MM.1S (cell line): ENCODE data around the gene GSE1.

ENCODE experiments used
- DNase-seq: peaks from one replicate; pipeline ENCODE4 v3.0.0-alpha.2; 2015
- H2AFZ ChIP-seq: fragments of 300-600 bp; sonication (generic); 2 replicates; pipeline ENCODE4 v1.6.0; 2016; ENCODE audit warnings: antibody characterized with exemption, low read length
- H3F3A ChIP-seq: fragments of 300-600 bp; sonication (generic); 2 replicates; pipeline ENCODE4 v1.6.1; 2016; ENCODE audit warnings: mild to moderate bottlenecking, antibody characterized with exemption, low read length, moderate library complexity, mixed read lengths; ENCODE audit not compliant: insufficient read depth
- H3K27ac ChIP-seq: fragments of 300-600 bp; sonication (generic); 2 replicates; pipeline ENCODE4 v1.5.1; 2016; ENCODE audit warnings: mild to moderate bottlenecking, low read length
- H3K27me3 ChIP-seq: fragments of 300-600 bp; sonication (generic); replicated peaks from 2 replicates; pipeline ENCODE4 v1.6.0; 2016; ENCODE audit warnings: low read length; ENCODE audit not compliant: insufficient read depth
- H3K36me3 ChIP-seq: fragments of 300-600 bp; sonication (generic); replicated peaks from 2 replicates; pipeline ENCODE4 v1.6.1; 2016; ENCODE audit warnings: mild to moderate bottlenecking, low read length, mixed read lengths; ENCODE audit not compliant: insufficient read depth
- H3K4me1 ChIP-seq: fragments of 300-600 bp; sonication (generic); 2 replicates; pipeline ENCODE4 v1.6.1; 2016; ENCODE audit warnings: low read length, mixed read lengths
- H3K4me2 ChIP-seq: fragments of 300-600 bp; sonication (generic); 2 replicates; pipeline ENCODE4 v1.6.0; 2016; ENCODE audit warnings: low read depth, low read length
- H3K4me3 ChIP-seq: fragments of 300-600 bp; sonication (generic); 2 replicates; pipeline ENCODE4 v1.5.1; 2016; ENCODE audit warnings: low read length, mixed read lengths
- H3K79me2 ChIP-seq: fragments of 300-600 bp; sonication (generic); 2 replicates; pipeline ENCODE4 v1.6.1; 2016; ENCODE audit warnings: mixed run types, low read length, mixed read lengths
- H3K9ac ChIP-seq: fragments of 300-600 bp; sonication (generic); 2 replicates; pipeline ENCODE4 v1.6.1; 2016; ENCODE audit warnings: low read length, mixed read lengths
- H3K9me2 ChIP-seq: fragments of 300-600 bp; sonication (generic); replicated peaks from 2 replicates; pipeline ENCODE4 v1.6.1; 2016; ENCODE audit warnings: mild to moderate bottlenecking, low read length, mixed read lengths; ENCODE audit not compliant: insufficient read depth
- H3K9me3 ChIP-seq: fragments of 300-600 bp; sonication (generic); replicated peaks from 2 replicates; pipeline ENCODE4 v1.6.1; 2016; ENCODE audit warnings: mild to moderate bottlenecking, low read length, mixed read lengths; ENCODE audit not compliant: insufficient read depth
- H4K20me1 ChIP-seq: fragments of 300-600 bp; sonication (generic); 2 replicates; pipeline ENCODE4 v1.6.1; 2016; ENCODE audit warnings: mild to moderate bottlenecking, low read length, moderate library complexity, mixed read lengths; ENCODE audit not compliant: insufficient read depth
- EZH2 ChIP-seq: fragments of 300-600 bp; sonication (generic); optimal IDR thresholded peaks from 2 replicates; pipeline ENCODE3; 2017; ENCODE audit warnings: low read depth, mild to moderate bottlenecking, antibody characterized with exemption, low read length, mixed read lengths
- EZH2phosphoT487 ChIP-seq: fragments of 300-600 bp; sonication (generic); IDR thresholded peaks from 2 replicates; pipeline ENCODE4 v1.6.1; 2018; ENCODE audit warnings: antibody characterized with exemption, low read length
- TF ChIP-seq, protein P1 (sequence below): fragments of 300-600 bp; sonication (generic); IDR thresholded peaks from 2 replicates; pipeline ENCODE4 v1.5.1; 2016; ENCODE audit warnings: antibody characterized with exemption, low read length, mixed read lengths

The GSE1 gene

DNA sequence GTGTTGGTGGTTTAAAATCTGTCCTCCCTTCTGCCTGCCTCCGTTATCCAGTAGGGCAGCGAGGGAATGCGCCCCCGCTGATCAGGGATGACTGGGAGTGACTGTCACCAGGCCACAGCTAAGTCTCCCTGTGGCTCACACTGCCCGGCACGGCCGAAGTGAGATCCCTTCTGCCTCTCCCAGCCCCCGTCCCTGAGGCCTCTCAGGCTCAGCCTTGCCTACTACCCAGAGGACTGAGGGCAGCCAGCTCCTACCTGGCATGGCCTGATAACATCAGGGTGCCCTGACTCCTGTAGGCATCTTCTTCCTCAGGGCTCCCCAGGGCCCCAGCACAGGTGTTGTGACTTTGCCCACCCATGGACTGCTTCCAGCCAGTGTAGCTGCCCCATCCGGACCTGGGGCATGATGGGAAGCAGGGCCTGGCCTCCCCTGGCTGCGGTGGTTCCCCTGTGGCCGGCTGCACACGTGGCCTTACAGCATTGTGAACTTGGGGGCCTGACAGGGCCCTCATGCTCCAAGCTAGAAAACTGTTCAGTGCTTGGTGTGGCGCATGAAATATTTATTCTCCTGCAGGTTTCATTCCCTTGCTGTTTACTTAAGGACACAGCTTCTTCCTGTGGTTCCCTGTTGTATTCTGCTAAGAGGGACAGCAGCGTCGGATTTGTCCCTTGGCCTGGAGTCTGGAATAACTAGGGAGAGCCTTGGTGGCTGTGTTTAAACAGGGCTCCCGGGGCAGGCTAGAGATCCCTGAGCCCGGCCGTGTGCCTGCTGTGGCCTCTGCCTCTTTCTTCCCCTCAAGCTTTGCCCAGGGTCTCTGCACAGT, 45.6 kb downstream of the GSE1 start:
- no peaks in the 10 kb centered on the region for H3K9me2 ChIP-seq
- H3K9ac ChIP-seq: no peak overlapping the region
- H2AFZ ChIP-seq: no peak overlapping the region
- no peaks in the 10 kb centered on the region for H3K36me3 ChIP-seq
- no peaks in the 10 kb centered on the region for H3K27me3 ChIP-seq
- H3K4me3 ChIP-seq: no peak overlapping the region
- no peaks in the 10 kb centered on the region for H3K79me2 ChIP-seq
- no peaks in the 10 kb centered on the region for H4K20me1 ChIP-seq
- no peak for TF ChIP-seq EZH2
- no peak for TF ChIP-seq EZH2phosphoT487
- TF ChIP-seq, protein P1, sequence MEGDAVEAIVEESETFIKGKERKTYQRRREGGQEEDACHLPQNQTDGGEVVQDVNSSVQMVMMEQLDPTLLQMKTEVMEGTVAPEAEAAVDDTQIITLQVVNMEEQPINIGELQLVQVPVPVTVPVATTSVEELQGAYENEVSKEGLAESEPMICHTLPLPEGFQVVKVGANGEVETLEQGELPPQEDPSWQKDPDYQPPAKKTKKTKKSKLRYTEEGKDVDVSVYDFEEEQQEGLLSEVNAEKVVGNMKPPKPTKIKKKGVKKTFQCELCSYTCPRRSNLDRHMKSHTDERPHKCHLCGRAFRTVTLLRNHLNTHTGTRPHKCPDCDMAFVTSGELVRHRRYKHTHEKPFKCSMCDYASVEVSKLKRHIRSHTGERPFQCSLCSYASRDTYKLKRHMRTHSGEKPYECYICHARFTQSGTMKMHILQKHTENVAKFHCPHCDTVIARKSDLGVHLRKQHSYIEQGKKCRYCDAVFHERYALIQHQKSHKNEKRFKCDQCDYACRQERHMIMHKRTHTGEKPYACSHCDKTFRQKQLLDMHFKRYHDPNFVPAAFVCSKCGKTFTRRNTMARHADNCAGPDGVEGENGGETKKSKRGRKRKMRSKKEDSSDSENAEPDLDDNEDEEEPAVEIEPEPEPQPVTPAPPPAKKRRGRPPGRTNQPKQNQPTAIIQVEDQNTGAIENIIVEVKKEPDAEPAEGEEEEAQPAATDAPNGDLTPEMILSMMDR: no peak
- no peak overlapping the region for H3K4me2 ChIP-seq
- H3K9me3 ChIP-seq: no peaks in the 10 kb centered on the region
- no peaks in the 10 kb centered on the region for H3F3A ChIP-seq
- no peak for DNase-seq
- H3K4me1 ChIP-seq: no peaks in the 10 kb centered on the region
- no peak overlapping the region for H3K27ac ChIP-seq

DNA sequence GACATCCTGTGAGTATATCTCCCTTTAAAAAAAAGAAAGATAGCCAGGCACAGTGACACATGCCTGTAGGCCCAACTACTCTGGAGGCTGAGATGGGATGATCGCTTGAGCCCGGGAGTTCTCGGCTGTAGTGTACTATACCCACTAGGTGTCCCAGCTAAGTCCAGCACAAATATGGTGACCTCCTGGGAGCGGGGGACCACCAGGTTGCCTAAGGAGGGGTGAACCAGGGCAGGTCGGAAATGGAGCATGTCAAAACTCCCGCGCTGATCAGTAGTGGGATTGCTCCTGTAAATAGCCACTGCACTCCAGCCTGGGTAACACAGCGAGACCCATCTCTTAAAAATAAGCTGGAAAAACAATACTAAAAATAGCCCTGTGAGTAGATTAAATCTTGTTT, 46.2 kb downstream of the GSE1 start:
- Histone ChIP-seq H3K27ac (no peak overlapping the region), H2AFZ (no peak overlapping the region), H3K9me3 (no peaks in the 10 kb centered on the region), H3K9ac (no peak overlapping the region), H3K4me1 (no peaks in the 10 kb centered on the region), H3K9me2 (no peaks in the 10 kb centered on the region), H3K79me2 (no peaks in the 10 kb centered on the region), H3K4me2 (no peak overlapping the region), H3K36me3 (no peaks in the 10 kb centered on the region), H4K20me1 (no peaks in the 10 kb centered on the region), H3K4me3 (no peak overlapping the region), H3F3A (no peaks in the 10 kb centered on the region), H3K27me3 (no peaks in the 10 kb centered on the region)
- no peak for DNase-seq
- TF ChIP-seq EZH2: no peak
- TF ChIP-seq EZH2phosphoT487: no peak
- TF ChIP-seq, protein P1: no peak

DNA sequence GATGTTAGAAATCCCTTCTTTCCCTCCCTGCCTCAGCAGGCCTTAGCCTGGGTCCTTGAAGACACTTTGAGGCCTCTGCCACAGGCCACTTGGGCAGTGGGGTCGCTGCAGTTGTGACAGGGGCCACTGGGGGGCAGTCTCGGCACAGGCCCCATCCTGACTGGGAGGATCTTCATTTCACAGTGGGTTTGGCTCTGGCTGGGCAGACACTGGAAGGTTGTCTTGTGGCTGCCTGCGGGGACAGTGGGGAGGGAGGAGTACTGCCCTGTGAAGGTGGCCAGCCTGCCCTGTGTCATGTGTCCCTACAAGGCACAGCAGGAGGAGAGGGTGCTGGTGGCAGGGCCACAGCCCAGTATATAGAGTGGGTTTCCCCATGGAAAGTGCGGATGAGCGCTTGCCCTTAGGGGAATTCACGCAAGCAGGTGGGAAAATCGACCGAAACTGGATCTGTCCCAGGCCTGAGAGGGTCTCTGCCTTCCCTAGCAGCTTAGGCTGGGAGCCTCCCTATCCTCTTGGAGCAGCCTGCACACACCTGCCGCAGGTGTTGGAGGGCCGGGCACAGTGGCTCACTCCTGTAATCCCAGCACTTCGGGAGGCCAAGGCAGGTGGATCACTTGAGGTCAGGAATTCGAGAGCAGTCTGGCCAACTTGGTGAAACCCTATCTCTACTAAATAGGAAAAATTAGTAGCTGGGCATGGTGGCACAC, 46.8 kb downstream of the GSE1 start:
- Histone ChIP-seq H3K27me3 (no peaks in the 10 kb centered on the region), H3K4me2 (no peak overlapping the region), H3K79me2 (no peaks in the 10 kb centered on the region), H3F3A (no peaks in the 10 kb centered on the region), H3K27ac (no peak overlapping the region), H2AFZ (no peak overlapping the region), H4K20me1 (no peaks in the 10 kb centered on the region), H3K9ac (no peak overlapping the region), H3K4me1 (no peaks in the 10 kb centered on the region), H3K9me3 (no peaks in the 10 kb centered on the region), H3K4me3 (no peak overlapping the region), H3K9me2 (no peaks in the 10 kb centered on the region), H3K36me3 (no peaks in the 10 kb centered on the region)
- TF ChIP-seq, protein P1: peak; percentile 69
- no peak for TF ChIP-seq EZH2phosphoT487
- peak; percentile 13 for DNase-seq
